GM08714 (cell line): ENCODE data around the gene MPZL2.
A peak's percentile ranks its signal among the peaks of the same experiment; 100 is the strongest.

ENCODE experiments used
- H3K4me3 ChIP-seq: fragments of 200-500 bp; sonication (Bioruptor generic); 2 replicates; pipeline ENCODE4 v1.5.1; 2014; ENCODE audit warnings: mild to moderate bottlenecking, low read length, inconsistent platforms
- ZNF274 ChIP-seq: IDR thresholded peaks from 2 replicates; pipeline ENCODE4 v1.6.1; 2012; ENCODE audit warnings: mild to moderate bottlenecking, low read depth, low read length

The MPZL2 gene

GRCh38 chr11:118240999-118241763, 22.9 kb downstream of the MPZL2 start:
- no peak for TF ChIP-seq ZNF274
- H3K4me3 ChIP-seq, result peak overlapping the region; percentile 13; the same call in 1 of the 2 replicates

DNA sequence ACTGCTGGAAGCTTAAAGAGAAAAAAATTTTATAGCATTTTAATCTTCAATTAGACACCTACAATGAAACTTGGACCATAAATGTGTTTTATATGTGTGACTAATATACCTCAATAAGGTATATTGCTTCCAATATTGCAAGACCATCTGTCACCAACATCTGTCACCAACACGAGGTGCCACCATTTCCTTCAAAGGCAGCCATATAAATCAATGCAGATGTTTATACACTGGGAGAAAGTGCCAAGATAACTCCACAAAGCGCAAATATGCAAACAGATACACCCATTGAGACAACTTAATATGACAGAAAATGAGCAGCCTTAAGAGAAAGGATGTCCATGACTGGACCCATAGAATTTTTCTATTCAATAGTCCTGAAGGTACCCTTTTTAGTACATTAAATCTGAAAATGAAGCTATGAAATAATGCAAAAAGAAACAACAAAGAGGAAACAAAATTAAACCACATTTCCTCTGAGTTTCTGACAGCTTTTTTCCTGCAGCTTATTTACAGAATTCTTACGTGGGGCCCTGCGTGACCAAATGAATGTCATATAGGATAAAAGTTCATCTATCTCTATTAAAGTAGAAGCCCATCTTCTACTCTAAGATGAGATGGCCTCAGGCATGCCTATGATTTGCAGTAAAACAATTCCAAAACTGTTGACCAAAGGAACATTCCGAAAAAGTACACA, 24.4 kb downstream of the MPZL2 start:
- no peak overlapping the region for H3K4me3 ChIP-seq
- no peak for TF ChIP-seq ZNF274

DNA sequence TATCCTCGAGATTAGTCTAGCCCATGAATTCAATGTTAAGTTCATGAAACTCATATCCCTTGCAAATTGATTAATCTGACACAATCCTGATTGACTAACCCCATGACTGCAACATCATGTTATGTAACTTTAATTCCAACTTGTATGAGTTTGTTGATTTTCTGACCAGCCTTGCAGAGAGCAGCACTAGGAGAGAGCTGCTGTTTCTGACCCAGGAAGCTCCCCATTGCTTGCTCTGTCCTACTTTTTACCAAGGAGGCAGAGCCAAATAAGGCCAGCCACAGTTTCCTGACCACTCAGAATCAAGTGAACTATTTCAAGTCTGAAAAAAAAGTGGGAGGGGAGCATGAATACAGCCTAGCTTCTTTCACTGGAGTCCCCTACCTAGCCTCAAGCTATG, 25.2 kb downstream of the MPZL2 start:
- TF ChIP-seq ZNF274, result no peak
- no peak overlapping the region for H3K4me3 ChIP-seq

- TF ChIP-seq ZNF274, result no peak
- no peak overlapping the region for H3K4me3 ChIP-seq
Observed at GRCh38 chr11:118238421-118238820, 25.7 kb downstream of the MPZL2 start.

DNA sequence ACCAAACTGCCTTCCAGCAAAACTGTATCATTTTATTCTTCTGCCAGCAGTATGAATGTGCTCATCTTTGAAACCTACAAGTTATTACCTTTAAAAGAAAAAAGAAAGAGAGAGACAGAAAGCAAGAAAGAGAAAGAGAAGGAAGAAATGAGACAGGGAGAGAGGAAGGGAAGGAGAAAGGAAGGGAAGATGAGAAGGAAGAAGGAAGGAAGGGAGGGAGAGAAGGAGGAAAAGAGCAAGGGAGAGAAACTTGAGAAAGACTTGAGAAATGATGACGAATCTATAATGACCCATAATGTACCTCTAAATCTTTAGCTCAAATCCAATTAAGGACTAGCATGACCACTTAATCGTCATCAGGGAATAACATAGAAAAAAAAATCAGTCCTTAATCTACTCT, 27.9 kb downstream of the MPZL2 start:
- TF ChIP-seq ZNF274, result no peak
- no peak overlapping the region for H3K4me3 ChIP-seq

GRCh38 chr11:118234833-118235232, 29.3 kb downstream of the MPZL2 start:
- TF ChIP-seq ZNF274, result no peak
- H3K4me3 ChIP-seq, result no peak overlapping the region

GRCh38 chr11:118233850-118234249, 30.2 kb downstream of the MPZL2 start:
- H3K4me3 ChIP-seq, result no peak overlapping the region
- no peak for TF ChIP-seq ZNF274

- no peak overlapping the region for H3K4me3 ChIP-seq
- TF ChIP-seq ZNF274, result no peak
Observed at GRCh38 chr11:118233377-118233776, 30.7 kb downstream of the MPZL2 start.

- no peak overlapping the region for H3K4me3 ChIP-seq
- TF ChIP-seq ZNF274, result no peak
Observed at GRCh38 chr11:118232659-118233058, 31.4 kb downstream of the MPZL2 start.

GRCh38 chr11:118231461-118231860, 32.6 kb downstream of the MPZL2 start:
- TF ChIP-seq ZNF274, result no peak

GRCh38 chr11:118230088-118230487, 34.0 kb downstream of the MPZL2 start:
- H3K4me3 ChIP-seq, result no peak overlapping the region
- TF ChIP-seq ZNF274, result no peak

More at GRCh38 chr11:118231461-118231860, 32.6 kb downstream of the MPZL2 start:
- H3K4me3 ChIP-seq, result no peak overlapping the region

GRCh38 chr11:118229274-118229847, 34.7 kb downstream of the MPZL2 start:
- no peak for TF ChIP-seq ZNF274
- H3K4me3 ChIP-seq, result no peak overlapping the region

GRCh38 chr11:118227865-118228785, 36.0 kb downstream of the MPZL2 start:
- no peak for TF ChIP-seq ZNF274

DNA sequence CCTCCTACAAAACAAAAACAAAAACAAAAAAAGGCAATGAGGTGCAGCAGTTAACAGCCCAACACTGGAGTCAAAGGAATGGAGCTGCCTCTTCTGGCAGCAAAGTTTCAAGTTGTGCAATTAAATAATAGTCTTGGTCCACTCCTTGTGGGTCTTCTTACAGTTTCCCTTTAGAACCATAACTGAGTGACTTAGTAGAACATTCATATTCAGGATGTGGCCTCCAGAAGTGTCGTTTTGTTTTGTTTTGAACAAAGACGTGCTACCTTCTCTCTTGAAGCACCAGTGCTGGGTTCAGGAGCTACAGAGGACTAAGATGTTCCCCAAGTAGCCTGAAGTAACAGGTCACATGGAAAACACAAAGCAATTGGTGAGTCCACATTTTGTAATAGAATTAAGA, 37.3 kb downstream of the MPZL2 start:
- TF ChIP-seq ZNF274, result no peak

More at GRCh38 chr11:118227865-118228785, 36.0 kb downstream of the MPZL2 start:
- H3K4me3 ChIP-seq, result no peak overlapping the region

More for the DNA sequence above, 37.3 kb downstream of the MPZL2 start:
- no peak overlapping the region for H3K4me3 ChIP-seq
